ENCODE measurements around the gene SPAG9. TPM values are rescaled to one million over a fixed set of nuclear protein-coding genes. Genes with fewer than 3 reads are reported as not detected.

Gene SPAG9
- total and polyA plus RNA-seq, 2 of the 8 experiments (the other 6 are each of a cell fraction or from before 2014, with no cell fraction given) = 9.8 to 63.8 TPM

GRCh38 chr17:51166987-51167931, 46.6 kb upstream of the SPAG9 start (continued):
- no peak for TF ChIP-seq ATF2 (IDR thresholded peaks at IDR 0.05; ENCODE audit: low read length)
- TF ChIP-seq ASH2L (IDR thresholded peaks at IDR 0.05; ENCODE audit: low read length) = peak; percentile 38
- TF ChIP-seq NANOG (IDR thresholded peaks at IDR 0.05; ENCODE audit: insufficient read depth, low read depth, low read length, poor library complexity, severe bottlenecking) = no peak
- TF ChIP-seq TBP (IDR thresholded peaks at IDR 0.05; ENCODE audit: low read depth, low read length) = no peak; the same call in 1 of the 2 replicates
- TF ChIP-seq POLR2AphosphoS5 (IDR thresholded peaks at IDR 0.05; ENCODE audit: low read depth, low read length) = 0 out of 2 replicates have a peak, but pooled peaks have one; percentile 9
- no peak for TF ChIP-seq SAP30 (IDR thresholded peaks at IDR 0.05; ENCODE audit: insufficient read depth, insufficient replicate concordance, low read length)
- peak; percentile 66 for TF ChIP-seq BACH1 (IDR thresholded peaks at IDR 0.05; ENCODE audit: low read length)
- TF ChIP-seq CHD2 (IDR thresholded peaks at IDR 0.05; ENCODE audit: low read length) = no peak
- TF ChIP-seq EGR1 (IDR thresholded peaks at IDR 0.05; ENCODE audit: borderline replicate concordance, low read depth, low read length) = no peak
- TF ChIP-seq RNF2 (IDR thresholded peaks at IDR 0.05; ENCODE audit: borderline replicate concordance, low read depth, low read length, missing control alignments, poor library complexity, severe bottlenecking) = no peak
- no peak for TF ChIP-seq FOSL1 (IDR thresholded peaks at IDR 0.05; ENCODE audit: insufficient read depth, low read depth, low read length)
- TF ChIP-seq TAF7 (optimal IDR thresholded peaks at IDR 0.05; ENCODE audit: borderline replicate concordance, low read depth, low read length) = no peak
- TF ChIP-seq CTBP2 (IDR thresholded peaks at IDR 0.05; ENCODE audit: borderline replicate concordance, insufficient read depth, insufficient read length, low read length) = no peak
- no peak; the same call in 1 of the 2 replicates for TF ChIP-seq SP4 (IDR thresholded peaks at IDR 0.05; ENCODE audit: low read length)
- TF ChIP-seq POU5F1 (IDR thresholded peaks at IDR 0.05; ENCODE audit: low read depth, low read length) = no peak
- TF ChIP-seq YY1 (IDR thresholded peaks at IDR 0.05; ENCODE audit: low read depth, low read length) = no peak
- TF ChIP-seq RAD21 (IDR thresholded peaks at IDR 0.05 in 1 of 2, conservative IDR thresholded peaks at IDR 0.05 in 1 of 2; ENCODE audit: low read depth in 2 of 2, low read length in 2 of 2) = peak; percentile 6 to 27; a peak in 1 of 4 replicates
- peak in 1 of 2 experiments; percentile 82; a peak in 1 of 4 replicates for TF ChIP-seq HDAC2 (IDR thresholded peaks at IDR 0.05; ENCODE audit: borderline replicate concordance in 1 of 2, low read depth in 2 of 2, low read length in 2 of 2)
- TF ChIP-seq SIX5 (IDR thresholded peaks at IDR 0.05; ENCODE audit: low read depth, low read length) = no peak
- TF ChIP-seq MAX (IDR thresholded peaks at IDR 0.05) = no peak

Data from H1 (cell line).